Activated CD4-positive, alpha-beta T cell treated with anti-CD3 and anti-CD28 coated beads, Interleukin-2, amount 10 ng/mL, durations not matched to agents 7 days and 5 days (primary cell): ENCODE results near the gene ATXN7L1. TPM values are rescaled to one million over a fixed set of nuclear protein-coding genes. Genes with fewer than 3 reads are reported as not detected.
A peak's percentile ranks its signal among the peaks of the same experiment; 100 is the strongest.

Source experiments
- CTCF ChIA-PET: fragments of 350-600 bp; sonication (Branson Sonifier 250); formaldehyde crosslinking; loops from one replicate; lab custom pipeline; 2021; ENCODE audit warnings: antibody characterized with exemption; lab: Charles Lee
- POLR2A ChIA-PET: fragments of 350-600 bp; sonication (Branson Sonifier 250); formaldehyde crosslinking; loops from one replicate; lab custom pipeline; 2021; ENCODE audit warnings: antibody characterized with exemption; lab: Charles Lee
- DNase-seq: peaks from one replicate; pipeline ENCODE4 v3.0.0-alpha.2; 2020
- H3K27ac Mint-ChIP-seq: one replicate; pipeline ENCODE4 v1.8.0; 2021; ENCODE audit warnings: mild to moderate bottlenecking, moderate library complexity, mixed read lengths
- H3K27me3 Mint-ChIP-seq: one replicate; pipeline ENCODE4 v1.8.0; 2021; ENCODE audit warnings: mixed read lengths
- H3K36me3 Mint-ChIP-seq: one replicate; pipeline ENCODE4 v1.8.0; 2021; ENCODE audit warnings: low read depth, mixed read lengths
- H3K4me1 Mint-ChIP-seq: one replicate; pipeline ENCODE4 v1.8.0; 2021; ENCODE audit warnings: mixed read lengths
- H3K4me3 Mint-ChIP-seq: one replicate; pipeline ENCODE4 v1.8.0; 2021; ENCODE audit warnings: mild to moderate bottlenecking, moderate library complexity, mixed read lengths
- H3K9me3 Mint-ChIP-seq: one replicate; pipeline ENCODE4 v1.8.0; 2021; ENCODE audit warnings: mixed read lengths
- total RNA-seq, 2 experiments: library from RNA; stranded (reverse); gene quantifications; one replicate each; pipeline ENCODE4 v1.2.3, GENCODE V29; 2021

ATXN7L1 gene
- total RNA-seq, 2 experiments from 2014 or later = 23.8 to 25.4 TPM

- Mint-ChIP-seq H3K36me3 (peaks cover 18% of the 10 kb centered on the region), H3K4me1 (peaks cover 15% of the 10 kb centered on the region), H3K27me3 (no peaks in the 10 kb centered on the region), H3K27ac (peak overlapping the region; percentile 14), H3K9me3 (no peaks in the 10 kb centered on the region), H3K4me3 (no peak overlapping the region)
- POLR2A ChIA-PET = no interaction called here
- DNase-seq = peak; percentile 76
- CTCF ChIA-PET = interaction anchor here (0.8 to 1.6 kb wide), 5 partner anchors 10 to 392 kb away, joined by 3 to 5 read pairs (median 3); no protein-coding TSS in a partner anchor
Measured at GRCh38 chr7:105652359-105652993, 223.9 kb downstream of the ATXN7L1 start.

- no peaks in the 10 kb centered on the region for H3K9me3 Mint-ChIP-seq
Measured at GRCh38 chr7:105651798-105652197, 224.6 kb downstream of the ATXN7L1 start.

GRCh38 chr7:105650382-105650970 is 225.9 kb downstream of the ATXN7L1 start:
- ChIA-PET POLR2A (no interaction called here), CTCF (no interaction called here)
- DNase-seq = no peak
- H3K4me3 Mint-ChIP-seq = no peak overlapping the region
- H3K27me3 Mint-ChIP-seq = no peaks in the 10 kb centered on the region
- no peak overlapping the region for H3K27ac Mint-ChIP-seq
- H3K9me3 Mint-ChIP-seq = no peaks in the 10 kb centered on the region
- H3K4me1 Mint-ChIP-seq = peaks cover 14% of the 10 kb centered on the region
- H3K36me3 Mint-ChIP-seq = peaks cover 14% of the 10 kb centered on the region

More at GRCh38 chr7:105651798-105652197, 224.6 kb downstream of the ATXN7L1 start:
- ChIA-PET POLR2A (no interaction called here), CTCF (interaction anchor here (1.1 to 1.2 kb wide), 2 partner anchors 85 to 393 kb away, joined by 3 read pairs; no protein-coding TSS in a partner anchor)
- H3K4me3 Mint-ChIP-seq = no peak overlapping the region
- peaks cover 15% of the 10 kb centered on the region for H3K36me3 Mint-ChIP-seq
- no peak for DNase-seq
- no peak overlapping the region for H3K27ac Mint-ChIP-seq
- no peaks in the 10 kb centered on the region for H3K27me3 Mint-ChIP-seq
- H3K4me1 Mint-ChIP-seq = peaks cover 14% of the 10 kb centered on the region

DNA sequence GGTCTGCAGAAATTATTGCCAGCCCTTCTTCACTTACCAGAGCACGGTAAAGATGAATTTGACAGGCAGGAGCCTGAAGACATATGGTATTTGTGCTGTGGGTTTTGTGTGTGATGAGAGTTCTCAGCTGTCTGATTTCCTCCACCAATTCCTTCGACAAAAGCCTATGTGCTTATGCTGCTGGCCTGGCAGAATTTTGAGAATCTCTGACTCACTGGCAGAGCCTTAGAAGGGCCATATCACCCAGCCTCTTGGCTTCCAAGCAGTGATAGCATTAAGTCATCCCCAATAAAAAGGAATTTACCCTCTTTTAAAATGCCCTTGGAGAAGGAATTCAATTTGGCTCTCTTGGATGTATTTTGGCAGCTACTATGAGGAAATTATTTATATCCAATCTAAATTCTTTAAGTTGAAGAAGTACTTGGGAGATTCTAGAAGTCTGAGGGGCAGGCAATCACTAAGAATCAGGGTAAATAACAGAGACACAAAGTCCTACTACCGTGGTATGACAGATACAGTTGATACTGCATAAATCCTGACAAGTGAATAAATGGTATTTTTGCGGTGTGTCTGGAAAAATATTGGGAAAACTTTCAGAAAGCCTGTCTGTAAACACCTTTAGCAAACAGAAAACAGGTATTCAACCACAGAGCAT is 226.5 kb downstream of the ATXN7L1 start:
- Mint-ChIP-seq H3K27me3 (no peaks in the 10 kb centered on the region), H3K27ac (no peak overlapping the region), H3K4me3 (no peak overlapping the region), H3K9me3 (no peaks in the 10 kb centered on the region), H3K36me3 (peaks cover 12% of the 10 kb centered on the region), H3K4me1 (peaks cover 14% of the 10 kb centered on the region)
- POLR2A ChIA-PET = no interaction called here
- DNase-seq = no peak
- CTCF ChIA-PET = no interaction called here

GRCh38 chr7:105648561-105649401 is 227.6 kb downstream of the ATXN7L1 start:
- CTCF ChIA-PET = interaction anchor here (1.4 kb wide), 1 partner anchor 28 kb away, joined by 4 read pairs; no protein-coding TSS in a partner anchor
- no peak for DNase-seq
- peaks cover 14% of the 10 kb centered on the region for H3K4me1 Mint-ChIP-seq
- peaks cover 13% of the 10 kb centered on the region for H3K36me3 Mint-ChIP-seq
- H3K27me3 Mint-ChIP-seq = no peaks in the 10 kb centered on the region
- POLR2A ChIA-PET = no interaction called here
- H3K9me3 Mint-ChIP-seq = no peaks in the 10 kb centered on the region
- peak overlapping the region; percentile 44 for H3K27ac Mint-ChIP-seq
- H3K4me3 Mint-ChIP-seq = no peak overlapping the region

DNA sequence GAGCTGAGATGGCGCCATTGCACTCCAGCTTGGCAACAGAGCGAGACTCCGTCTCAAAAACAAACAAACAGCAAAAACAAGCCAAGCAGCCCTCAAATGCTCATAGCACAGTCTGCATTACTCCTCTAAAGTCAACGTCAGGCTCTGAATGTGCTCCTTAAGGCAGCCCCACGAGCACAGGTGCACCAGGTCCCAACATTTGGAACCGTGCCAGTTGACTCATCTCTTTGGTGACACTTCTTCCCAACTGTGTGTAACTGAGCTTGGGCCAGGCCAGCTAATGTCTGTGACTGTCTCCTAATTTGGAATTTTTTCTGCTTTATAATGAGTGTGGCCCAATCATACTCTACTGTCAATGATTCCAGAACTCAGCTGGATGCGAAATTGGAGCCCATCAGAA is 228.8 kb downstream of the ATXN7L1 start:
- Mint-ChIP-seq H3K27ac (no peak overlapping the region), H3K27me3 (no peaks in the 10 kb centered on the region), H3K4me1 (peaks cover 16% of the 10 kb centered on the region), H3K4me3 (no peak overlapping the region), H3K36me3 (peaks cover 18% of the 10 kb centered on the region), H3K9me3 (no peaks in the 10 kb centered on the region)
- POLR2A ChIA-PET = no interaction called here
- DNase-seq = no peak
- CTCF ChIA-PET = interaction anchor here (1.4 kb wide), 1 partner anchor 29 kb away, joined by 4 read pairs; no protein-coding TSS in a partner anchor

DNA sequence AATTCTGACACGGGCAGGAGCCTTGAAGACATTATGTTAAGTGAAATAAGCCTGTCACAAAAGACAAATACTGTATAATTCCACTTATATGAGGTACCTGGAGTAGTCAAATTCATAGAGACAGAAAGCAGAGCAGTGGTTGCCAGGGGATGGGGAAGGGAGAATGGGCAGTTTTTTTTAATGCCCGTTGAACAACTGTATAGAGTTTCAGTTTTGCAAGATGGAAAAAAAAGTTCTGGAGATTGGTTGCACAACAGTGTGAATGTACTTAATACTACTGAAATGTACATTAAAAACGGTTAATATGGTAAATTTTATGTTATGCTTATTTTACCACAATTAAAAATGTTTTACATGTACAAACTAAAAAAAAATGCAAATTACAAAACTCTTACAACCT is 231.5 kb downstream of the ATXN7L1 start:
- ChIA-PET POLR2A (no interaction called here), CTCF (interaction anchor here (1.2 to 1.6 kb wide), 3 partner anchors 12 to 25 kb away, joined by 3 to 4 read pairs (median 4); no protein-coding TSS in a partner anchor)
- Mint-ChIP-seq H3K27me3 (no peaks in the 10 kb centered on the region), H3K4me1 (peaks cover 14% of the 10 kb centered on the region), H3K27ac (no peak overlapping the region), H3K36me3 (peaks cover 25% of the 10 kb centered on the region), H3K9me3 (no peaks in the 10 kb centered on the region), H3K4me3 (no peak overlapping the region)
- no peak for DNase-seq

DNA sequence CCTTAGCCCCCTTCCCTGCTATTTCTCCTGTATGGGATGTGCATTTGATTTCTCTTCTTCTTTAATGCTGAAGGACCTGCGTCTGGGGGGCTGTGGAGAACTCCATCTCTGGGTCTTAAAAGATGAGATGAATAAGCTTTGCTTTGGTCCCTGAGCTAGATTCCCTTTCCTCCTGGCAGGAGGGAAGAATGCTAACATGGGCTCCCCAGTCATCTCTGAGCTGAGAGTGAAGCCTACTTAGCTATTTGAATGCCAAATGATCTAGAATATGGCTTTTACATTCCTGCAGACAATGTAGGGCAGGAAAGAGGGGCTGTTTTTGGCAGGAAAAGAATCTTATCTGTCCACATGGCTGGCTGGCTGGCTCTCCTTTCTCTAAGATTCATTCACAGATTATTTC is 232.5 kb downstream of the ATXN7L1 start:
- no peaks in the 10 kb centered on the region for H3K27me3 Mint-ChIP-seq
- DNase-seq = no peak
- POLR2A ChIA-PET = no interaction called here
- H3K36me3 Mint-ChIP-seq = peaks cover 20% of the 10 kb centered on the region
- no peaks in the 10 kb centered on the region for H3K9me3 Mint-ChIP-seq
- H3K4me1 Mint-ChIP-seq = peaks cover 5% of the 10 kb centered on the region
- CTCF ChIA-PET = interaction anchor here (1.0 to 1.6 kb wide), 5 partner anchors 13 to 34 kb away, joined by 3 to 4 read pairs (median 3); no protein-coding TSS in a partner anchor
- H3K27ac Mint-ChIP-seq = no peak overlapping the region
- no peak overlapping the region for H3K4me3 Mint-ChIP-seq

DNA sequence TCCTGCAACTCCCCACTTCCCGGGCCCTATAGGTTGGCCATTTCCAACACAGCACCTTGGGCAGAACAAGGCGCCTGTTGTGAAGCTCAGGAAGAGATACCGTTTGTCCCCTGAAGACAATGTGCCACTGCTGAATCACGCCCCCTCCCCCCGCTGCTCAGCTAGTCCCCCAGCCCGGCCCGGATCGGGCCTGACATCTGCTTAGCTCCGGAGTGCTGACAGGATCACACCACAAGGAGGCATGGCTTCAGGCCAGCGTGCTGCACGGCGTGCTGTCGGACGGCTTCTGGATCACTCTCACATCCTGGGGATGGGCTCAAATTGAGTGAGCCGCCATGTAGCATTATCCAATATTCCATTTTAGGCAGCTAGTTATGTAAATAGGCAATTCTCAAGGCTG is 233.0 kb downstream of the ATXN7L1 start:
- H3K4me1 Mint-ChIP-seq = peaks cover 3% of the 10 kb centered on the region

DNA sequence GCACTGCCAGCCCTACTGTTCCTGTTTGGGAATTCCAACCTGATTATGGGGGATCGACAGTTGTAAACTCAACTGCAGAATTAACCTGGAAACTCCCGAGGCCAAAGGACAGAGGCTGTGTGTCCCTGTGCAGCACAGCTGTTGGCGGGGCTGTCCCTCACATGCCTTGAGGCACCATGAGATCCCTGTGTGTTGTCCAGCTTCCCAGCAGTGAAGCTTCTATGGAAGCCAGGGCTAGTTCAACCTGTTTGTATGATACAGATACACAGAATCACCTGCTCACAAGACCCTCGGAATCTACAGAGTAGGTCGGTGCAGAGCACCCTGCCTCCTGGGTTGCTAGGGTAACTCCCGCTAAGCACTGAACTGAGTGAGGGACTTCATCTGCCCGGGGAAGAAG is 234.1 kb downstream of the ATXN7L1 start:
- Mint-ChIP-seq H3K4me1 (peaks cover 1% of the 10 kb centered on the region), H3K4me3 (no peak overlapping the region), H3K36me3 (peaks cover 17% of the 10 kb centered on the region), H3K27ac (no peak overlapping the region), H3K9me3 (no peaks in the 10 kb centered on the region), H3K27me3 (no peaks in the 10 kb centered on the region)
- no peak for DNase-seq
- ChIA-PET CTCF (no interaction called here), POLR2A (no interaction called here)

More for the DNA sequence above, 233.0 kb downstream of the ATXN7L1 start:
- no peak overlapping the region for H3K27ac Mint-ChIP-seq
- no peaks in the 10 kb centered on the region for H3K9me3 Mint-ChIP-seq
- no peaks in the 10 kb centered on the region for H3K27me3 Mint-ChIP-seq
- H3K36me3 Mint-ChIP-seq = peaks cover 20% of the 10 kb centered on the region
- ChIA-PET POLR2A (no interaction called here), CTCF (interaction anchor here (1.5 to 1.6 kb wide), 2 partner anchors 14 to 23 kb away, joined by 3 to 4 read pairs; no protein-coding TSS in a partner anchor)
- no peak overlapping the region for H3K4me3 Mint-ChIP-seq
- no peak for DNase-seq

GRCh38 chr7:105640956-105641810 is 235.2 kb downstream of the ATXN7L1 start:
- no peaks in the 10 kb centered on the region for H3K9me3 Mint-ChIP-seq
- H3K4me3 Mint-ChIP-seq = no peak overlapping the region
- ChIA-PET CTCF (interaction anchor here (0.6 to 2.0 kb wide), 2 partner anchors 16 to 132 kb away, joined by 3 to 5 read pairs; no protein-coding TSS in a partner anchor), POLR2A (no interaction called here)
- H3K36me3 Mint-ChIP-seq = peaks cover 24% of the 10 kb centered on the region
- no peaks in the 10 kb centered on the region for H3K27me3 Mint-ChIP-seq
- H3K27ac Mint-ChIP-seq = no peak overlapping the region
- H3K4me1 Mint-ChIP-seq = peaks cover 1% of the 10 kb centered on the region
- DNase-seq = no peak
